HG03066 (cell line): ENCODE measurements around the gene EPS15.
"Not testable (repeated sequence)": the region's sequence is repeated elsewhere in the genome, so short reads cannot be mapped to it uniquely, and the experiment has no call there.

Experiments used
- ATAC-seq: cut with Tn5 transposase; IDR thresholded peaks from one replicate; pipeline ENCODE4 v1.9.1; 2021; ENCODE audit warnings: low read depth; ENCODE audit not compliant: unreplicated experiment

Gene EPS15

DNA sequence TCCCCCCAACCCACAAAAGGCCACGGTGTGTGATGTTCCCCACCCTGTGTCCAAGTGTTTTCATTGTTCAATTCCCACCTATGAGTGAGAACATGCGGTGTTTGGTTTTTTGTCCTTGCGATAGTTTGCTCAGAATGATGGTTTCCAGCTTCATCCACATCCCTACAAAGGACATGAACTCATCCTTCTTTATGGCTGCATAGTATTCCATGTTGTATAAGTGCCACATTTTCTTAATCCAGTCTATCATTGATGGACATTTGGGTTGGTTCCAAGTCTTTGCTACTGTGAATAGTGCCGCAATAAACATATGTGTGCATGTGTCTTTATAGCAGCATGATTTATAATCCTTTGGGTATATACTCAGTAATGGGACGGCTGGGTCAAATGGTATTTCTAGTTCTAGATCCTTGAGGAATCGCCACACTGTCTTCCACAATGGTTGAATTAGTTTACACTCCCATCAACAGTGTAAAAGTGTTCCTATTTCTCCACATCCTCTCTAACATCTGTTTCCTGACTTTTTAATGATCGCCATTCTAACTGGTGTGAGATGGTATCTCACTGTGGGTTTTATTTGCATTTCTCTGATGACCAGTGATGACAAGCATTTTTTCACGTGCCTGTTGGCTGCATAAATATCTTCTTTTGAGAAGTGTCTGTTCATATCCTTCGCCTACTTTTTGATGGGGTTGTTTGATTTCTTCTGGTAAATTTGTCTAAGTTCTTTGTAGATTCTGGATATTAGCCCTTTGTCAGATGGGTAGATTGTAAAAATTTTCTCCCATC is 44.0 kb downstream of the EPS15 start:
- ATAC-seq, result not testable (repeated sequence)

DNA sequence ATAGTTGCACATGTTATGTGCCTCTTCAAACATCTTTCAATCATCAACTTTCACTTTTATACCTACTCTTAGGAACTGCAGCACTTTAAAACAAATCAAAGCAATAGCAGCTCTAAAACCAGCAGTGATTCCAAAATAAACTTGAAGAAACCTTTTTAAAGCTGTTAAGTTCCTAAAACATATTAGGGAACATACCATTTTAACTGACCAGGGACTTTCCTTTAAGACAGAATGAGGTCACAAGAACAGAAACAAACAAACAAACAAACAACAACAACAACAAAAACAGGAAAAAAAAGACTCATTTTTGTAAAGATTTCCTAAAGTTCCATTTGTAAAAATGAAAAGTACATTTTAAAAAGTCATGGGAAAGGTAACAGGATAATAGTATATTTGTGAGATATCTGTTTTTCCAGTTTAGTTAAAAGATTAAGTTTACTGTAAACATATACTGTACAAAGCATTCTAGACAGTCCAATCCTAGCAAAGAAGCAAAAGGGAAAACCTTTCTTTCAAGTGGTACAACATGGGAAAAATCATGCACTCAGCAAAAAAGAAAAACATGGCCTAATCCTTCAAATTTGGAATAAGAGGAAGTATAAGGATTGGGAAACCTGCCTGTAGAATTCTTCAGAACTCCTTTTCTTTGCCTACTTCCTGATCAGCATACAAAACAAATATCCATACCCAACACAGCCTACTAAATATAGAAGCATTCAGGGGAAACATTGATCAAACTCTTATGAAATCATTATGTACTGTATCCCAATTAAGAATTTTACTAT is 45.5 kb downstream of the EPS15 start:
- no peak for ATAC-seq

DNA sequence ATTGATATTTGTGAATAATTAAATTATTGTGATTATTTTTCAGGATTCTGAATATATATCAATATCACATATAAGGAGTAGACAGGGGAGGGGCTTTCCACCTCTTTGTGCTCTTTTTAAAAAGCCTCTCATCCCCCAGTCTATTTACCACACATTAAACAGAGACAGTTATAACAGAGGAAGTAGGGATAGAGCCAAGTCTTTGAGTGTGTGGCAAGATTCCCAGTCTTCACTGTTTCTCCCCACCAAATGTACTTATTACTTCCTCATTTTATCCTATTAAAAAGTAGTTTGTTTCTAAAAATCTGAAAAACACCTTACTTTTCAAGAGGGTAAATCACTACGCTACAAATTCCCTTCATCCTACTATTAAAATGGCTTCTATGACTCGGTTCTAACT is 46.7 kb downstream of the EPS15 start:
- no peak for ATAC-seq

DNA sequence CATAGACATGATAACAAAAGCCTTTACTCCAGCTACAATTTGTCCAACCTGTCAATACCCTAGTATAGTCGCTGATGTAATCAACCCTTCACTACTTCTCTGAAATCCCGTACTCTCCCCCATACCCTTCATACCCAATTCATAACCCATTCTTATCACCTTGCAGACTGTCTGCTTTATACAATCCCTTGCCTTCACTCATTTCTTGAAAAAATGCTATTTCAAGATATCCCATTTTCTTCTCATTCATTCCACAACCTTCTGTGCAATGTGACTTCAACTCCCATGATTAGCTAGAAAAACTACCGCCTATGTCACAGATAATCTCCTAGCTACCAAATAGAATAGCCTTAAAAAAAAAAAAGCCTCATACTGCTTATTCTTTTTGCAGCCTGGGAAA is 49.5 kb downstream of the EPS15 start:
- no peak for ATAC-seq

DNA sequence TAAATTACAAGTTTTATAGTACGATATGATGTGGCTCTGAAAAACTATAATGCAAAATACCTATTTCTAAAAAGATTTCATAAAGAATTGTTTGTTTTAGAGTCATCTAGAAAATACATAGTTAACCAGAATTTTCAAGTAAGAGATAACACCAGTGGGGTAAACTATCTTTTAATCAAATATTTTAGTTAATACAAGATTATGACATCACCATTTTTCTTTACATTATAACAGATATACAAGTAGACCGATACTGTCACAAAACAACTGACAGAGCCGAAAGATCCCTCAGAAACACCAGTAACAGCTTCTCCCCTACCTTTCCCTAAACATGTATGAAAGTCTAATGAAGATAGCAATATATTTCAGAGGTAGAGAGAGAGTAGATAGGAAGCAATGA is 54.2 kb downstream of the EPS15 start:
- no peak for ATAC-seq

DNA sequence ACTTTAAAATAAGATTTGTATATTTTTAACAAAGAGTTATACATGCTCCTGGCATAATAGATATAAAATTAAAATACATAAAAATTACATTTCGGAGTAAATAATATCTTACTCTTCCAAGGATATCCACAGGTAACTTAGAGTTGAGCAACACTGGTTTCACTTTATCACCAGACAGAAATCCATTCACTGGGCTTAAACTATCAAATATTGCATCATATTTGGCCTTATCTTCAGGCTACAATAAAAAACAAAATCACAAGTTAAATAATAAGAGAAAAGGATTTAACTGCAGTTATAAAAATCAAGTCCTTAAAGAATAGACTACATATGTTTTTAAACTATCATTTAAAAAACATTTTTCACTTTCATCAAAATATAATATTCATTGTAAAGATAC is 55.5 kb downstream of the EPS15 start:
- no peak for ATAC-seq

DNA sequence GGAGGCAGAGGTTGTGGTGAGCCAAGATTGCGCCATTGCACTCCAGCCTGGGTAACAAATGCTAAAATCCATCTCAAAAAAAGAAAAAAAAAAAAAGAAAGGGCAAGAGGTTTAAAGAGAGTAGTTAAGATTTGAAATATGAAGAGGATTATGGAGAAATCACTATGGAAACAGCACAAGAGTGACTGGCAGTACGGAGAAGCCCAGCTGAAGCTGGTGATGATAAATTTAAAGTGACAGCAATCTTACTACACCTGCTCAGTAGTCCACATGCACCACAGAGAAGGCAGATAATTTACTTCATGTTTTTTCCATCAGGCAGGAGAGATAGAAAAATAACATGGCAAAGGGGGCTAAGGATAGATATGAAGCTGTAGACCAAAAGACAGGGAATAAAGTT is 56.8 kb downstream of the EPS15 start:
- not testable (repeated sequence) for ATAC-seq

DNA sequence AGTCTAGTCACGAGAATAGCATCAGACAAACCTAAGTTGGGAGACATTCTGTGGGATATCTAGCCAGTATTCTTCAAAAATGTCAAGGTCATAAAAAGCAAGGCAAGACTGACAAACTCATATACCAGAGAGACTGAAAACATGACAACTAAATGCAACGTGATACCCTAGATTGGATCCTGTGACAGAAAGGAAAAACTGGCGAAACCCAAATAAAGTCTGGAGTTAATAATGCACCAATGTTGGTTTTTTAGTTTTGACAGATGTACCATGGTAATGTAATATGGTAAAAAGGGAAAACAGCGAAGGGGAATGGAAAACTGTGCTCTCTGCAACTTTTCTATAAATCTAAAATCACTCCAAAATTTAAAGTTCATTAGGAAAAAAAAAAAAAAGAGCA is 64.5 kb downstream of the EPS15 start:
- ATAC-seq, result no peak

DNA sequence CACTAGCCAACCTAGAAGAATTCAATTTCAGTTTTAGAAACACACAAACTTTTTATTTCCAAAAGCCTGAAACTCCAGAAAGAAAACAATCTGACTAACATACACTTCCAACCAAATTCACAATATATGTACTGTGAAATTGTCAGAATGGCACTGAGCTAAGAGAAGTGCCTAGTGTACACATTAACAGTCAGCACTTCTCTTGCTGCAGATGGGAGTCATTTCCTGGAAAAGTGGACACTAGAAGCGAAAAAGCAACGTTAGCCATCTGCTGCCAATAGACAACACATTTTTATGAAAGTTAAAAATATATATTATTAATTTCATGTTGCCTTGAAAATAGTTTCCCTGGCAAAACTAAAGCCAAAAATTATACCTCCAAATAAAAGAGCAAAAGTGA is 66.1 kb downstream of the EPS15 start:
- ATAC-seq, result no peak

DNA sequence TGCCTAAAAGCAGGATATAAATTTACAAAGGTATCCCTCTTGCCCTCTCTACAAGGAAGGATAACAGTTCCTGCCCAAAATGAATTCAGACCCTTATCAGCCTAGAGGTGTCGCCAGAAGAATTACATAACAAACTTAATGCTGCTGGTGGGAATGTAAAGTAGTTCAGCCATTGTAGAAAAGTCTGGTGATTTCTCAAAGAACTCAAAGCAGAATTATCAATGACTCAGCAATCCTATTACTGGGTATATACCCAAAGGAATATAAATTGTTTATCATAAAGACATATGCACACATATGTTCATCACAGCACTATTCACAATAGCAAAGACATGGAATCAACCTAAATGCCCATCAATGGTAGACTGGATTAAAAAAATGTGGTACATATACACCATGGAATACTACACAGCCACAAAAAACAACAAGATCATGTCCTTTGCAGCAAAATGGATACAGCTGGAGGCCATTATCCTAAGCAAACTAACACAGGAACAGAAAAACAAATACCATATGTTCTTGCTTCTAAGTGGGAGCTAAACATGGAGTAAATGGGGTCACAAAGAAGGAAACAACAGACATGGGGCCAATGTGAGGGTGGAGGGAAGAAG is 70.1 kb downstream of the EPS15 start:
- ATAC-seq, result not testable (repeated sequence)

DNA sequence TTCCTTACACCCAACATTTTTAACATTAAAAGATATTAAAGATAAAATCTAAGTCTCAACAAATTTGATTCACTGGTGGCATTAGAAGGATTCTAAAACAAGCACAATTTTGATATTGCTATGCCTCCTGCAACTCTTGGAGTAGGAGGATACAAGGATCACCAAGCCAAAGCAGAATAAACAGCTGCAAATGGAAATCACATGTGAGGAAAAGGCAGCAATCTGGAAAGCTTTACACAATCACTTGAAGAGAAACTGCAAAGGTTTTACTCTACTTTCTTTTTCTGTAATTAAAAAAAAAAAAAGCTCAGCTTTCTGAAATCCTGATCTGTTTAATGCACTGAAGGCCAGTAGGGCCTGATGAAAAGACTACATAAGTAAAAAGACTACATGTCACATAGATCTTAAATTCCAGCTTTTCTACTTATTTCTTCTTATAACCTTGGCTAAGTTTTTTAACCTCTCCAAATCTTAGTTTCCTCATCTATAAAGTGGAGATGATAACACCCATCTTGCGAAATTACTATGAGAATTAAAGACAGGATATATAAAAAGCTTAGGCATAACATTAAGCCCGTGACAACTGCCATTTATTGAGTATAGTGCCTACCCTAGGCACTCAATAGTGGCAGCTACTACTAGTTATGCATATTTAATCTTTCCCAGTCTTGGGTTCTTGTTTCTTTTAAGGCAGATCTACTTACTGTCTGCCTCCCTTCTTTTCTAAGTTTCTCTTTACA is 73.5 kb downstream of the EPS15 start:
- ATAC-seq, result no peak

DNA sequence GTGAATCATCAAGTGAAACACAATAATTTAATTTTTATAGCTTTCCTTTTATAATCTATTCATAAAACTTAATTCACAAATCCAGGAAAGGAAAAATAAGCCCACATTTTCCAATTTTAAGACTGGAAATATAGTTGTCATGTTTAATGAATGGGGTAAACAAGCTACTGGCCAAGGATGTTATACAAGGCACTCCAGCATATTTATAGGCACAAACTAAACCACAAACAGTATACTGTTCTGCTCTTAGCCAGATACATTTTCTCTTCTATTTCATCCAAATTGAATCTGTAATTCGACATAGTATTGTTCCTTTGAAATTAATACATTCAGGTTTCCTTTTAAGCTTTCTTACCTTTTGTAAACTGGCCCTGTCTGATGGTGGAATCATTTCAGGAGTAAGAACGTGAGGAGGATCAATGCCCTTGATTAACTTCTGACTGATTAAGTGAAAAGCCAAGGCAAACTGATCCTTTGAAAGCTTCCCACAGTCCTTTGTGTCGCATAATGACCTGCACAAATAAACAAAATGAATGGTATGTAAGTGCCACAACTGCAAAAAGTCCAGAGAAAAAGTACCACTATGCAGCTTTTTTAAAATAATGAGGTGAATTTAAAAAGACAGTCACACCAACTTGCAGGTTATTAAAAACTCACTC is 74.4 kb downstream of the EPS15 start:
- no peak for ATAC-seq

DNA sequence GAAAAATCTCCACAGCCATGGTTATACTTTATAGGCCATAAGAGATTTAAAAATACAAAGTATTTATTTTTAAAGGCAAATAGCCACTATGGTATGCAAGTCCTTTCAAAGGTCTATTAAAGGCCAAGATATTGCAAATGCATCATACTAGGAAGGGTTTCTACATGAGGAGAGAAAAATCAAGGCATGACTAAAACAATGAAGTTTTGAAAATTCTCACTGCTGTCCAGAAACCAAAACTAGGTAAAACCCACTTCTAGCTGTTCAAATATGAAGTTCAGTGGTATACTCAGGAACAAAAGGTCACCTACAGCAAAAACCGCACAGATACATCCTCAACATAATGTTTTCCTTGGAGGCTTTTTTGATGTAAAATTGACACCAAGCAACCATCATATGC is 75.0 kb downstream of the EPS15 start:
- ATAC-seq, result peak; percentile 49

DNA sequence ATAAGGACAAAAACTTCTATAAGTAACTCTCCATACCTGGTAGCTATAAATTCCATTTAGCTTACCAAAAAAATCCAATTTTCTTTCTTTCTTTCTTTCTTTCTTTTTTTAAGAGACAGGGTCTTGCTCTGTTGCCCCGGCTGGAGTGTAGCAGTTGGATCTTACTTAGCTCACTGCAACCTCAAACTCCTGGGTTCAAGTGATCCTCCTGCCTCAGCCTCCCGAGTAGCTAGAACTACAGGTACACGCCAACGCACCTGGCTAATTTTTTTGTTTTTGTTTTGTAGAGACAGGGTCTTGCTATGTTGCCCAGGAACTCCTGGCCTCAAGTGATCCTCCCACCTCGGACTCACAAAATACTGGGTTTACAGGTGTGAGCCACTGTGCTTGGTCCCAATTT is 75.5 kb downstream of the EPS15 start:
- no peak for ATAC-seq

DNA sequence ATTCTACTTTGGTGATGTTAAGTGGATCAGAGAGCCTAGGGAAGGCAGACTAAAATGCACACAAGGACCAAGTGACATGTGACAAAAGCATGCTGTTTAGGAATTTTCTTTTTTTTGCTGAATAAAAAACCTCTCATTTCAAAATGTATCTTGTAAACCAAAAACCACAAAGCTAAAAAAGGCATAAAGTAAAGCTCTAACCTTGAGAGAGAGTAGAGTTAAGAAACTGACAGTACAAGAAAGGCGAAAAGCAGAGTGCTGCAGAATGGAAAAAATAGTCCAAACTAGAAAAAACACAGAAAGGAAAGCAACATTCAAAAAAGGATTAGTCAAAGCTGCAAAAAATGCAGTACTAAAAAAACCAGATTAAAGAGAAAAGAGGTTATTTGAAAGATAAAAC is 76.5 kb downstream of the EPS15 start:
- ATAC-seq, result no peak

DNA sequence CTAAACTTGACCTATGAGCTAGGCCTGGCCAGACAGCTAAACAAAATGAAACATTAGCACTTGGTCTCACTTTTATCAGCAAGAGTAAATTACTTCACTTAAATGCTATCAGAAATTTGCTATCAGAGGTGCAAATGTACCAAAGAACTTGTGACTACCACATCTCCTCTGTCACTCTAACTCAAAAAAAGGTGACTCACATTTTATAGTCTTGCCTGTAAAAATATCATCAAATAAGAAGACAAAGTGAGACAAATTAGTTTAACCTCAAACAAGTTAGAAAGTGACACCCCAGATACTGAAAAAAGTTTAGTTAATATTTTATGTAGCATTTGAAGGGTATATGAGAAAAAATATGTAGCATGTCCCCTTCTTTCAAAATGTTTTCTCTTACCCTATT is 76.9 kb downstream of the EPS15 start:
- ATAC-seq, result no peak

DNA sequence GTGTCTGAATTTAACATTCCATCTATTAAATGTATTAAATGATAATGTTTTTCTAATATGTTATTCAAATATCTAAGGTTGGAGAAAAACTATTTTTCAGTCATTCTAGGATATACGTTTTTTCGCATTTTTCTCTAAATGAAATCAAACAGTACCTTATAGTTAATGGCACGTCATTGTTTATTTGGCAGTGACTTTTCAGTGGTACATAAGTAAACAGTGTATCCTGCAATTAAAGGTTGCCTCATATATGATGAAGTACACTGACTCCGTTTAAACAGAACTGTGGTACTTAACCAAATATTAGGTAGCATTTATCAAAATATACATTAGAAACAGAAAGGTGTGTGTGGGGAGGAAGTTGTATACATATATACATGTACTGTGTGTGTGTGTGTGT is 79.2 kb downstream of the EPS15 start:
- no peak for ATAC-seq

DNA sequence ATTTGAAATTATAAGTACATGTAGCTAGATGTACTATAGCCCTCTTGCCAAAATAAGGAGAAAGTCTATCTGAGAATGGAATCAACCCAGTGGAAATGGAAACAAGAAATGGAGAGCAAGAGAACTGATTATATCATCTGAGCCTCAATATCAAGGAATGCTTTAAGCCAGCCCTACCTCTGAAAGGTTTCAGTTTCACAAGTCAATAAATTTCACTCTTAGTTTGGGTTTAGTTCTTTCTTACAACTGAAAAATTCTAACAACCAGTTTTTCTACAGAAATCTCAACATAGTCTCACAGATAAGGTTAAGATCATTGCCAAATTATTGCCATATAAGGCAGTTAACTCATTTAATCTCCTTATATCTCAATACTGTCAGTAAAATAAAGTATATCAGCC is 80.0 kb downstream of the EPS15 start:
- no peak for ATAC-seq

DNA sequence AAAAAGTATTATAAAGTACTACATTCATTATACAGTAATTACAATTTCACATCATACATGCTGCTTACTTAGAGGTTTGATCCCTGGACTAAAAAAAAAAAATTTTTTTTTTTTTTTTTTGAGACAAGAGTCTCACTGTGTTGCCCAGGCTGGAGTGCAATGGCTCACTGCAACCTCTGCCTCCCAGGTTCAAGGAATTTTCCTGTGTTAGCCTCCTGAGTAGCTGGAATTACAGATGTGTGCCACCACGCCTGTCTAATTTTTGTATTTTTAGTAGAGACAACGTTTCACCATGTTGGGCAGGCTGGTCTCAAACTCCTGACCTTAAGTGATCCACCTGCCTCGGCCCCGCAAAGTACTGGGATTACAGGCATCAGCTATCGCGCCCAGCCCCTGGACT is 81.7 kb downstream of the EPS15 start:
- ATAC-seq, result not testable (repeated sequence)

DNA sequence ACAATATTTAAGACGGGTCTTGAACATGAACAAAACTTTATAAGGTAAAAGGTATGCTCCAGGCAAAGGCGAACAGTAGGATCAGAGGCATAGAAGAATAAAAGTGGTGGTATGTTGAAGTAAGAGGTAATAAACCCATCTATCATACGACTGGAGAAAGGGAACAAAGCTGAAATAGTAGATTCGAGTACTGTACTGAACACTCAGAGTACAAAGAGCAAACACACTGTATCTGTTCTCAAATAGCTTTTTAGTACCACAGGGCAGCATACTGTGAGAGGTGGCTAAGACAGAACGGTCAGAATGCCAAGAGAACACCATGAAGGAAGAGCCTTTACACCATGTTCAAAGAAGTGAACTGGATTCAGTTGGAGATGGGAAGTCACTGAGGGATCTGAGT is 83.2 kb downstream of the EPS15 start:
- no peak for ATAC-seq
